GM19438 (cell line): ENCODE measurements around the gene PLA2G2F.

Experiments used
- ATAC-seq: cut with Tn5 transposase; IDR thresholded peaks from one replicate; pipeline ENCODE4 v1.9.1; 2021; ENCODE audit warnings: low read depth; ENCODE audit not compliant: unreplicated experiment

The PLA2G2F gene

GRCh38 chr1:20138961-20139550, at the start of gene PLA2G2F:
Gene PLA2G2F, plus strand, starts transcription at chr1:20139323. Its CDS starts 105 bp downstream, at chr1:20139428.
- no peak for ATAC-seq

GRCh38 chr1:20089328-20090077, 49.6 kb upstream of the PLA2G2F start:
- ATAC-seq: no peak

DNA sequence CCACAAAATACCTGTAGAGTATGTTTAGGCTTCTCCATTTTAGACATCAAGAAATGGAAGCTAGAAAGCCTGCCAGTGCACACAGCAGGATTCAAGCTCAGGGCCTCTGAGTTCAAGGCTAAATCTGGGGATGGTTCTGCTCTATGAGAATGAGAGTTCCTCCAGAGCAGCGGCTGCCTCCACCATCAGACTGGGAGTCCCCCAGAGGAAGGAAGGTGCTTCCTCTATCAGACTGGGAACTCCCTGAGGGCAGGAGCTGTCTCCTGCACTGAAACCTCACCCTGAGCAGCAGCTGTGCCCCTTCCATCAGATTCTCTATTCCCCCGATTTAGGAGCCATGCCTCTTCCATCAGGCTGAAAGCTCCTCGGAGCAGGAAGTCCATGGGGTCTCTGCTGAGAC, 49.0 kb upstream of the PLA2G2F start:
- ATAC-seq: no peak

DNA sequence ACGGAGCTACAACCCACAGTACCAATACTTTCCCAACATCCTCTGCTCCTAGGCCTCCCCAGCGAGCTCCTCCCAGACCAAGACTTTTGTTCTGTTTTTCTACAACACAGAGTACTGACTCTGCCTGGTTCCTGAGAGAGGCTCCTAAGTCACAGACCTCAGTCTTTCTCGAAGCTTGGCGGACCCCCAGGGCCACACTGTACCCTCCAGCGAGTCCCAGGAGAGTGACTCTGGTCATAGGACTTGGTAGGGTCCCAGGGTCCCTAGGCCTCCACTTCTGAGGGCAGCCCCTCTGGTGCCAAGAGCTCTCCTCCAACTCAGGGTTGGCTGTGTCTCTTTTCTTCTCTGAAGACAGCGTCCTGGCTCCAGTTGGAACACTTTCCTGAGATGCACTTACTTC, 48.5 kb upstream of the PLA2G2F start:
- ATAC-seq: no peak

GRCh38 chr1:20093303-20093702, 45.8 kb upstream of the PLA2G2F start:
- no peak for ATAC-seq

GRCh38 chr1:20093940-20094391, 45.2 kb upstream of the PLA2G2F start:
- ATAC-seq: no peak

DNA sequence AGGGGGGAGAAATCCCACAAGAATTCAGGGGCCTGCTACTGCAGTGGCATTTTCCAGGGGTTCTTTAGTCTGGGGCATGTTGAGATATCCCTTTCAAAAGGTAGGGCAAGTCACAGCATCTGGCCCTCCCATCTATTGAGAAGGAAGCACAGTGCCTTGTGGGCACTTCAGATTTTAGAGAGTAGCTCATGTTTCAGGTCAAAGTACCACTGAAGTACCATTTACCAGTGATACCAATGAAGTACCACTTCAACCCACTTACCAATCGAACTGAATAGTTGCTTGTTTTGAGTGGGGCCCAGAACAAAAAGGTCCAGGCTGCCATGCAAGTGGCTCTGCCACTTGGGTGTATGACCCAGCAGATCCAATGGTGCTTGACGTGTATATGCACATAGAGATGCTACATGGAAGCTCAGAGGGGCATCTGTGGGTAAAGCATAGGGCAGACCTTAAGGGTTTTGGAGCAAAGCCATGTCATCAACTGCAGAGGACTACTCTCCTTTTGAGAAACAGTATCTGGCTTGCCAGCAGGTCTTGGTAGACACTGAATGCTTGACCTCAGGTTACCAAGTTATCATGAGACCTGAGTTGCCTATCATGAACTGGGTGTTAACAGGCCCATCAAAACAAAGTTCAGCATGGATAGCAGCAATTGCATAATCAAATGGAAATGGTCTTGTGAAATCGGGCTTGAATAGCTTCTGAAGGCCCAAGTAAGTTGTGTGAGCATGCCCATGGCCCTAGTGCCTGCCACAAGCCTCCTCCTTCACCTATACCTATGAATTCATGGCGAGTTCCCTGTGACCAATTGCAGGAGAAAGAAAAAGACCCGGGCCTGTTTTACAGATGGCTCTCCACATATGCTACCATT, 43.3 kb upstream of the PLA2G2F start:
- ATAC-seq: no peak

GRCh38 chr1:20096840-20097447, 42.2 kb upstream of the PLA2G2F start:
- ATAC-seq: no peak

DNA sequence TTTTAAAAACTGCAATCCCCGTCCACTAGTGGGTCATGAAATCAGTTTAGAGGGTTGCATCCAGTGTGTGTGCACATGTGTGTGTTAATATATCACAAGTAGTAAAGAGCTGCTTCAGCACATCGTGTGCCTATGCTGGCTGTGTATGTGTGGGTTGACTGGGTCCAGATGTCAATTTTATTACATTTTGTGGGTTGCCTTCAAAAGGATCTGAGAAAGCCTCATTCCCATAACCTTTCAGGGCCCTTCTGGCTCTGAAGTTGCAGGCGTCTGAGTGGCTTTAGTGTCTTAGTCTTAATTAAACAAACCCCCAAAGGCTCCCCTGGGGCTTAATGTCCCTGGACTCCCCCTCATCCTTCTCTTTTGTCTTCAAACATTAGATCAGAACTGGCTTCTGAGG, 39.6 kb upstream of the PLA2G2F start:
- no peak for ATAC-seq

- ATAC-seq: no peak
Measured at GRCh38 chr1:20100632-20101355, 38.3 kb upstream of the PLA2G2F start.

GRCh38 chr1:20102875-20103274, 36.2 kb upstream of the PLA2G2F start:
- no peak for ATAC-seq

GRCh38 chr1:20105856-20106255, 33.3 kb upstream of the PLA2G2F start:
- ATAC-seq: no peak

- ATAC-seq: no peak
Measured at GRCh38 chr1:20107351-20107750, 31.8 kb upstream of the PLA2G2F start.

GRCh38 chr1:20107796-20108195, 31.3 kb upstream of the PLA2G2F start:
- ATAC-seq: no peak

DNA sequence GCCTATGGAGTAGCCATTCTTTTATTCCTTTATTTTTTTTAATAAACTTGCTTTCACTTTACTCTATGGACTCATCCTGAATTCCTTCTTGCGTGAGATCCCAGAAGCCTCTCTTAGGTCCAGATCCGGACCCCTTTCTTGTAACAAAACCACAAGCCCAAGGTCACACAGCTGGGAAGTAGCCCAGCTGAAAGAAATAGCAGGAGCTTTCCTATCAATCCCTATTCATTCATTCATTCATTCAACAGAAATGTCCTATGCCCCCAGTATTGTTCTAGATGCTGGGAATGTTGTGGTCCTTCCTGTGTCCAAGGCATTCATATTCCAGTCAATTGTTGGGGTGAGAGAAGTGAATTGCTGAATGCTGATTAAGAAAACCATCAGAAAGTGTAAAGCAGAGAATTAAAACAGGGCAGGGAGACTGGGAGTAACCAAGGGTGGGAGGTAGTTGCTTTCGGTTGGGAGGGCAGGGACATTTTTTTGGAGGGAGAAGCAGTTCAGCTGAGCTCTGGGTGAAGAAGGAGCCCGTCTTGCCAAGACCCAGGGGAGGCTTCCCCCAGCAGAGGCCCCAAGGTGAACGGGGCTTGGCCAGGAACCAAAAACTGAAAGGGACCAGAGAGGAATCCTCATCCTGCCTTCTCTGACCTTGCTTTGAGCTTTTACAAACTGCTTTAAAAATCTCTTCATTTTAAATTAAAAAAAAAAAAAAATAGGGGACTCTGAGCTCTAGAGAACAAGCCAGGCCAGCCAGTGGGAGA, 30.6 kb upstream of the PLA2G2F start:
- no peak for ATAC-seq

DNA sequence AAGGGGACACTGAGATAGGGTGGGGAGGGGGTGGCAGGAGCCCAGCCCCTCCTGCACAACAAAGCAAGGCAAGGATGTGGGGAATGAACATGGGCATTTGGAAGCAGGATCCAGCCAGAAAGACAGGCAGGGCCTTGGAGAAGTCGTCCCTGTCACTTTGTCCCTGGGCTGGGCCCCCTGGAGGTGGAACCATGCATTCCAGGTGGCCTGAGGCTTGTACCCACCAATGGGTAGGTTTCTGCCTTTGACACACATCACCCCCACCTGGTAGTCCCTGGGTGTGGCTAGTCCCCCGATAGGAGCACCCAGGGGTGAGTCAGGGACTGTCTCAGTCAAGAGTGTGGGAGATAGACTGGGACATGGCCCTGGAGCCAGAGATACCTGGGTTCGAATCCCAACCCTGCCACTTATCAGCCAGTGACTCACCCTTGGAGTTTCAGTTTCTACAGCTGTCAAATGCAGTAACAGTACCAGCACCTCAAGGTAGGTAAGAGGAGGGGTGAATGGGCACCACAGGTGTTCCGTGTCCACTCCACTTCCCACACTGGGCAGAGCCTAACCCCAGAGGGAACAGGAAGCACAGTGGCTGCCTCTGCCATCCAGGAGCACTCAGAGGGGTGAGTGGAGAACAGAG, 29.8 kb upstream of the PLA2G2F start:
- ATAC-seq: no peak

- no peak for ATAC-seq
Measured at GRCh38 chr1:20110679-20111078, 28.4 kb upstream of the PLA2G2F start.

DNA sequence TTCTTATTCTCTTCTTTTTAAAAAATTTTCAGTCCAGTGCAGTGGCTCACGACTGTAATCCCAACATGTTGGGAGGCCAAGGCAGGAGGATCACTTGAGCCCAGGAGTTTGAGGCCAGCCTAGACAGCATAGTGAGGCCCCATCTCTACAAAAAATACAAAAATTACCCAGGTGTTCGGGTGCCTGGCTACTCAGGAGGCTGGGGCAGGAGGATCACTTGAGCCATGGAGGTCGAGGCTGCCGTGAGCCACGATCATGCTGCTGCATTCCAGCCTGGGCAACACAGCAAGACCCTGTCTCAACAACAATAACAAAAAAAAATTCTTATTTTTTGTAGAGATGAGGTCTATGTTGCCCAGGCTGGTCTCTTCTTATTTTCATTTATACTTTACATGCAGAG, 27.7 kb upstream of the PLA2G2F start:
- ATAC-seq: no peak
